COLO829 (cell line): ENCODE measurements around the gene MFAP2.

ENCODE experiments used
- DNase-seq: peaks from one replicate; pipeline ENCODE4 v3.0.0; 2012; ENCODE audit warnings: low spot score

The MFAP2 gene

DNA sequence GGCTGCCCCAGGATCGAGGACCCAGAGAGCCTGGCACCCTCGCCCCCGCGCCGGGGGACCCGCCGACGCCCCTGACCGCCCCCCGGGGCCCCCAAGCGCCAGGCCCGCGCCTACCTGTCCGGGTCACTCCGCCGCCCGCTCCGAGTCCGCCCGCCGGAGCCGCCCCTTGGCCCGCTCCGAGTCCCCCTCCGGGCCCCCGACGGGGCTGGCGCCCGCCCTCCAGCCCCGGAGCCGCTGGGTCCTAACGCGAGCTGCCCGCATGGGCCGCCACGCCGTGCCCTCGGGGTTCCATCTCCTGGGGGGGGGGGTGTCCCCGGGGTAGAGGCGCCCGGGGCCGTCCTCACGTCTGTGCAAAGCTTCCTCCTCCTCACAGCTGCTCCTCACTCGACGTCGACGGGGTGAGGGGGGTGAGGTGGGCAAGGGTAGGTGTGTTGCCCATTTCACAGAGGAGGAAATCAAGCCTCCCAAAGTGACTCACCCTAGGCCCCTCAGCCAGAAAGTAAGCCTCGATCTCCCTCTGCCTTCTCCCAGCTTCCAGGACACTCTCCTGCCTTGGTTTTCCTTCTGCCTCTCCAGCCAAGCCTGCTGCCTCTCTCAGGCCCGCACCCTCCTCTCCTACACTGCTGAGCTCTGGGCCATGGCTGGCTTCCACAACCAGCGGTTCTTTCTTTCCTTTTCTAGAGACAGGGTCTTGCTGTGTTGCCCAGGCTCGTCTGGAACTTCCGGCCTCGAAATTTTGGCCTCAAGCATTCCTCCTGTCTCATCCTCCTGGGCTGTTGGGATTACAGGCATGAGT, at the start of gene MFAP2:
TSS of gene MFAP2 (minus strand) at position 148 of the 796 bp plus-strand sequence. CDS start 2,347 bp downstream, outside the sequence.
- no peak for DNase-seq

DNA sequence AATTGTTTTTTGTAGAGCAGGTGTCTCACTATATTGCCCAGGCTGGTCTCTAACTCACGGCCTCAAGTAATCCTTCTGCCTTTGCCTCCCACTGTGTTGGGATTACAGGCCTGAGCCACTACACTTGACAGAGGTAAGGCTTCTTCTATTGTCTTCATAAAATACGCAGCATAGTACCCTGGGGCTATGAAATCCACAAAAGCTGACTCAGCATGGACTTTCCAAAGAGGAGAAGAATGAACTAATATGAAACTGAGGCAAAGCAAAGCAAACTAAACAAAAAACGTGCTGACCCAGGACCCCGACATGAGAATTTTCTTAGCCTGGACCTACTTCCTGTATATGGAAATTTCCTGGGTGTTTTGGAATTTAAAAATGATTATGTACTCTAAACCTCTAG, 49.8 kb upstream of the MFAP2 start:
- no peak for DNase-seq

DNA sequence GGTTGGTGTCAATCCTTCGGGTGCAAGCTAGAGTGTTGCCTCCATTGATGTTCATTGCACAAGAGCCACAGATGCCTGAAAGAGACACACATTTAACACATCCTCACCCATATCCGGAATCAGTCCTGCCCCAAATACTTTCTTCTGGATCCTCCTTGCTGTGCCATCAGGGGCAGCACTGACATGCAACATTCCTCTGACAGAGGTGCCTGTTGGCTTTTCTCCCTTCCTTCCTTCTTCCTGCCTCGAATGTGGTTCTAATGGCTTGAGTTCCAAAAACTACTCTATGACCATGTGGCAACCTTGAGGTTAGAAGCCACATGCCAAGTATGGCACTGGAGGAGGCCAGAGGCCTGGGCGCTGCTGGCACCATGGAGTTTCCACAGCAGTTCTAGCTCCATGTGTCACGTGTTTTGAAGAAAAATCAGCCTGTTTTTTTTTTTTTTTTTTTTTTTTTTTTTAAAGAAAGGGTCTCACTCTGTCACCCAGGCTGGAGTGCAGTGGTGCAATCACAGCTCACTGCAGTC, 48.3 kb upstream of the MFAP2 start:
- DNase-seq: no peak

GRCh38 chr1:17027900-17028299, 47.5 kb upstream of the MFAP2 start:
- DNase-seq: no peak

DNA sequence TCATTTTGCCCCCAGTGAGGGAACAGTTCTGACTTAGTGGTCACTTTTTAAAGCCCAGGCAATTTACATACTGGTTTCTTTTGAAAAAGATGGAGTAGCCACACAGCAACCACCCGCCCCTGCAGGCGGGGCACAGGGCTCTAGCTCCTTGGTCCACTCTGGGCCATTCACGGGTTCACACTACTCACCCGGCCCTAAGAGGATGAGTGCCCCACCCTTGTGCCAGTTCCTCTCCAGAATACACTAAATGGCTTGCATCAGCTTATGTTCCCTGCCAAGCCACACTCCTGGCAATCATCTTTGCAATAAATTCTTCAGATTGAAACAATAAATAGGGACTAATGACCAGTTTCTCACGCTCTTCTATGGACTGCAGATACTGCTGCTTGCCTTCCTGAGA, 47.0 kb upstream of the MFAP2 start:
- DNase-seq: no peak

- DNase-seq: no peak
Measured at GRCh38 chr1:17024721-17025120, 44.3 kb upstream of the MFAP2 start.

DNA sequence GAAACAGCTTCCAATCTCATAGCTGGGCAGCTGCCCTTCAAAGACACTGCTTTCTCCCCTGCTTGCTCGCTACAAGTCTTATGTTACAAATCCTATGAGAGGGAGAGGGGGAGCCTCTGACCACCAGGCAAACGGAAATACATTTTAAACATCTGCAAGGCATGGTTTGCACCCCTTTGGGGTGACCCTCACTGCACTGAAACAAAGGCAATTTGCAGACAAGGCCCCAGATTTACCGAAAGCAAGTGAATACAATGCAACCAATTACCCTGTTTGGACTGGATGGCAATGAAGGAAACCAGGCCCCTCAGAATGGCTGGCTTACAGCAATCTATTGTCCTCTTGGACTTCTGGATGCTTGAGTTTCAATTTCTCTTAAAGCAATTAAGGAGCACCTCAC, 43.2 kb upstream of the MFAP2 start:
- DNase-seq: no peak

DNA sequence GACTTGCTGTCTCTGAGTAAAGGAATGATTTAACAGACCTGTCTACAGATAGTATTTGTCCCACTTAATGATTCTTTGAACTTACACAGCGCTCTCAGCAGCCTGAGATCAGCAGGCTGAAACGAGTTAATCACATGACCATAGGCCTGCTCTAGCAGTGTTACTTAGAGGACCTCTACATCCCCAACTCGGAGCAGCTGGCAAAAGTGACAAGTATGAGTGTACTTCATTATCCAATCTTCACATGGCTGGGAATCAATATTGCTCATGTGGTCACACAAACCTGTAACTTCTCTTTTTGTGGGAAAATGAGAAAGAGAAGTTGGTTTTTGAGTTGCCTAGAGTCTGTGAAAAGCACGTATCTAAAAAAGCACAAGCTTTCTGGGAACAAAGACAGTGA, 42.7 kb upstream of the MFAP2 start:
- no peak for DNase-seq

GRCh38 chr1:17021896-17022295, 41.5 kb upstream of the MFAP2 start:
- DNase-seq: no peak

- no peak for DNase-seq
Measured at GRCh38 chr1:17020502-17020901, 40.1 kb upstream of the MFAP2 start.

DNA sequence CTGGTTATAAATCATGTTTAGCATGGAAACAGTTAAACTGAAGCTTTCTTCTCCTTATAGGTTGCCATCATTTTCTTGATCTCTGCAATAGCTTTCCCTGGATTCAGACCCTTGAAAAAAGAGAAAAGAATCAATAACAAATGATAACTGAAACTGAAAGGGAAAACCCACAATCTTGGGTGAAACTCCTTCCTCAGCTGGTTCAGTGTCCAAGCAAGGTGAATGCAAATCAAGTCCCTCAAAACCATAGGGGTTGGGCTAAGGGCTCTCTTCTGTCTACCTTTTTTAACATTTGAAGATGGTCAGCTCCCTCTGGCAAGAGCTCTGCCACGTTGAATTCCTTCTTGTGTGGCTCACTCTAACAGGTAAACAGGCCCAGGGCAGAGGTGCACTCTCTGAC, 38.4 kb upstream of the MFAP2 start:
- DNase-seq: no peak

GRCh38 chr1:17017435-17017834, 37.0 kb upstream of the MFAP2 start:
- no peak for DNase-seq

DNA sequence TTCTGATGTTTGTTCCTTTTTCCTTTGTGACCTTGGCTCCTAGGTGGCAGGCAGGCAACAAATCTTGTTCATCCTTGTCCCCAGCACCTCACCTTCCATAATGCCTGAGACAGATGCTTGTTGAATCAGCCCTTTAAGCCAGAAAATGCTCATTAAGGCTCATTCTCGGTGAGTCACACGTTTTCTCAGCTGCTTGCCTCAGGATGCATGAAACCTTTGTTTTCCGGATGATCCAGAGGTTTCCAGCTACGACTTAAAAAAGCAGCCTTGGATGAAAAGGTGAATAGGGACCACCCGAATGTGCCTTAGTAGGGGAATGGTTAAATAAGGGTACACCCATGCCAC, 35.9 kb upstream of the MFAP2 start:
- DNase-seq: peak; percentile 68

DNA sequence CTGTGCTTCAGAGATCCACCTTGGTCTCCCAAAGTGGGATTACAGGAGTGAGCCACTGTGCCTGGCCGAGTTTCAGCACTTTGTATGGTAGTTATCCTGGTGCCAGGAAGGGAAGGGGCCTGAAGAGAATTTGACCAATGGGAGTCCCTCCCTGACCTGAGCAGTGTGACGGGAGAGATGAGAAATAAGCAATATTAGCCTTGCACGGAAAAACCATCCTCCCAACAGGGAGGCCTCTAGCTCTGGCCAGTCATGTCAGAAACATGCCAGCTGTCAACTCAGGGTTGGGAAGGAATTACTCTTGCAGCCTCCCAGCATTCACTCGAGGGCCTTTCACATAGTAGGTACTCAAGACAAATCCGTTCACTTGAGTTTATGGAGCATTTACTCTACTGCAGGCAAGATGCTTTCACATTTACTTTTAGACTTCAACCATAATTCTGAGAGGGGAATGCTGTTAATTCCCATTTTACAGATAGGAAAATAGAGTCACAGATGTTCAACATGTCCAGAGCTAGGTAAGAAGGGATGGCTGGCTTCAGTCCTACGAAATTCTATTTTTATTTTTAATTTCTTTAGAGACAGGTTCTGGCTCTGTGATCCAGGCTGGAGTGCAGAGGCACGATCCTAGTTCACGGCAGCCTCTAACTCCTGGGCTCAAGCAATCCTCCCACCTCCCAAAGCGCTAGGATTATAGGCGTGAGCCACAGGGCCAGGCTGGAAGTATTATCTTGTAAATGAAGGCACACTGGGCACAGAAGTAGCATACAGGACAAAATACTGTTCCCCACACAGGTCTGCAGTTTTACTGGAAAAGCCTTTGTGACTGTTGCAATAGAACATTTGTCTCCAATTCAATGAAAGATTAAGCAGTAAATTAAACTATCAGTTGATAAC, 34.5 kb upstream of the MFAP2 start:
- no peak for DNase-seq

DNA sequence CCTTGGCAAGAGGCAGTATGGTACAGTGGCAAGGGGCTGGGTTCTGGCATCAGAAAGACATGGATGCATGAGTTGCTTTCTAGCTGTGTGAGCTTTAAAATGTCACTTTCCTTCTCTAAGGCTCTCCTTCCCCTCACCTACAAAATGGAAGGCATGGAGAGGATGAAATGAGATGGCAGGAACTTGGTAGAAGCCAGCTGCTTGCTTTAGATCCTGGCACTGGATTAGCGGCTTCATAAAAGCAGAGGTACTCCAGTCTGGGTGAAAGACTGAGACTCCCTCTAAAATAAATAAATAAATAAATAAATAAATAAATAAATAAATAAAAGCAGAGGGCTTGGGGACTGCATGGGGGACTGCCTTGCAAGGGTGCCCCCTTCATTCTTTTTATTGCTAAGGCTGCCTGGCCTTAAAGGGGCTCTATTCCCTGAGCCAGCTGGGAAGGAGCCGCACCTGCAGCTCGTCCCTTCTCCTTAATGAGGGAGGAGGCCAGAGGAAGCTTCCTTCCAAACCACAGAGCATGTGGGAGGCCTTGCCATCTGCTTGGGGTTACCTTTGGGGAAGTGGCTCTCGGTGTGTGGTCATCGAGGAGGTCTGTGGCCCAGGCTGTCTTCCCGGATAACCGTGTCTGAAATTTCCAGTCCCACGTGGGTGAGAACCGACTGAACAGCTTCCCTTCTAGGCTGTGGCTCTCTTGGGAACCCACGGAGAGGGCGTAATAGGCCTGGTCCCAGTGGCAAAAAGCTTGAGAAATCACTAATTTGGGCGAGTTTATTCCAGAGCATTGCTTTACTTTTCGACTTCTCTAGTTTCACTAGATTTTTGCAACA, 33.3 kb upstream of the MFAP2 start:
- no peak for DNase-seq

DNA sequence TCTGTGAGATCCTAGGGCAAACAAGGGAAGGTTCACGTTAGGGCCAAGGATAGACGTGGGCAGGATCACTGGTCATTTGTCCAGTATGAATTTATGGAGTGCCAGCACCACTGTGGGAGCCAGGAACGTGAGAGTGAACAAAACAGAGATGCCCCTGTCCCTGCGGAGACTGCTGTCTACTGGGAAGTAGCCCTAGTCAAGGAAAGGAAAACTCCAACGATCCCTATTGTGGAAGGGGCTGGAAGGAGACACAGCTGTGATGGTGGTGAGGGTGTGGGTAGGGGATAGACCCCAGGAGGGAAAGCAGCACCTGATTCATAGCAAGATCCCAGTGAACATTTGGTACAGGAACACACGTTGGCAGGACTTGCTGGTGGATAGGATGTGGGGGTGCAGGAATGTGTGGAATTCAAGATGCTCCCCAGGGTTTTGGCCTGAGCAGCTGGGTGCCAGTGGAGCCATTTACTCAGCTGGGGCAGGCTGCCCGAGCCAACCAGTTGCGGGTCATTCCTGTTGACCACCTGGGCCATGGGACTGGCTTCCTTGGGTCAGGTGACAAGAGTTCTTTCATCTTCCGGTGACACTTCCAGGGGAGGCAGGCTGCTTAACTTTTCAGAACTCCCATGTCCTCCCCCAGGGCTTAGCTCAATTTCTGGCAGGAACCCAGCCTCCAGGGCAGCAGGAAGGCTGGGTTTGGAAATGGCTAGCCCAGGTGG, 32.5 kb upstream of the MFAP2 start:
- DNase-seq: no peak

- peak; percentile 33 for DNase-seq
Measured at GRCh38 chr1:17011439-17012307, 31.3 kb upstream of the MFAP2 start, which contains the start of gene ATP13A2. ATP13A2 (minus strand) TSS chr1:17011928; CDS start chr1:17011738, 190 bp downstream.

DNA sequence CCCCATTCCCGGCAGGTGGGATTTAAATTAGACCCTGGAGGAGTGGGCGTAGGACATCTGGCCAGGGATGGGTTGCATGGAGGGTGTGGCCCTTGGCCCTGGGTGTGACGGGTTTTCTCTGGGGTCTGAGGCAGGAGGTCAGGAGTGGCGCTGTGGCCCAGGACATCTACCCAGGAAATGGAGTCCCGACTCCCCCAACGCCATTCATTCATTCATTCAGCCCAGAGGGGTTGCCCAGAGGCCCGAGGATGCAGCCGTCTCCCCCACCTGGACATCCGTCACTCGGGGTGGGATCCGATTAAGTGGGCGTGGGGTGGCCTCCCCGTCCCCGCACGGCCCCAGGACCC, 30.6 kb upstream of the MFAP2 start:
- no peak for DNase-seq

DNA sequence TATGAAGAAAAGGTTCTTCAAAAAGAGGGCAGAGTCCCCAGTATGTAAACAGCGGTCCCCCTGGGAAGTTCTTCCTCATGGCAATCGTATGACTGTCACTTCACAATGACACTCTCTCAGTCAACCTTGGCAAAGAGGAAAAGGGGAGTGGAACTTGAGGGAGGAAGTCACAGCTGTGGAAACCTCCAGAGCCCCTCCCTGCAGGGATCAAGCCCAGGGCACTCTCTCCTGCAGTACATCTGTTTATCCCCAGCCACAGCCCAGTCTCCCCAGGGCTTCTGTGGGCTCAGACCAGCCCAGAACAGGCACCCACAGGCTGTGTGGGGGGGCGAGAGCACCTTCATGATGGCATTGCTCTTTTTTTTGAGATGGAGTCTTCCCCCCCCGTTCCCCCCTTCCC, 29.3 kb upstream of the MFAP2 start:
- no peak for DNase-seq

GRCh38 chr1:17008208-17008855, 27.9 kb upstream of the MFAP2 start:
- no peak for DNase-seq
